NCI-H187 treated with DMSO at 0.1 percent for 48 hours (cell line): ENCODE measurements around the gene PHF11.
"Not testable (repeated sequence)": the region's sequence is repeated elsewhere in the genome, so short reads cannot be mapped to it uniquely, and the experiment has no call there.

Experiments used
- DNase-seq: peaks from one replicate; lab custom pipeline; 2025; lab: John Stamatoyannopoulos, UW

PHF11 gene

GRCh38 chr13:49549289-49549688, 53.5 kb downstream of the PHF11 start:
- DNase-seq: no peak

GRCh38 chr13:49550942-49551644, 55.3 kb downstream of the PHF11 start:
- DNase-seq: no peak

- no peak for DNase-seq
Measured at GRCh38 chr13:49553888-49554287, 58.1 kb downstream of the PHF11 start.

- no peak for DNase-seq
Measured at GRCh38 chr13:49554387-49554786, 58.6 kb downstream of the PHF11 start.

- no peak for DNase-seq
Measured at GRCh38 chr13:49559006-49559405, 63.3 kb downstream of the PHF11 start.

- no peak for DNase-seq
Measured at GRCh38 chr13:49560270-49561061, 64.7 kb downstream of the PHF11 start.

GRCh38 chr13:49561062-49561410, 65.3 kb downstream of the PHF11 start:
- DNase-seq: no peak

- no peak for DNase-seq
Measured at GRCh38 chr13:49563516-49563915, 67.8 kb downstream of the PHF11 start.

- DNase-seq: not testable (repeated sequence)
Measured at GRCh38 chr13:49565461-49565860, 69.7 kb downstream of the PHF11 start.

- DNase-seq: no peak
Measured at GRCh38 chr13:49566461-49566860, 70.7 kb downstream of the PHF11 start.

- DNase-seq: no peak
Measured at GRCh38 chr13:49567491-49567890, 71.7 kb downstream of the PHF11 start.

GRCh38 chr13:49569993-49570689, 74.4 kb downstream of the PHF11 start:
- DNase-seq: no peak

GRCh38 chr13:49571299-49572240, 75.8 kb downstream of the PHF11 start:
- no peak for DNase-seq
